Measurements from ENCODE around the gene NR2C2.

DNA sequence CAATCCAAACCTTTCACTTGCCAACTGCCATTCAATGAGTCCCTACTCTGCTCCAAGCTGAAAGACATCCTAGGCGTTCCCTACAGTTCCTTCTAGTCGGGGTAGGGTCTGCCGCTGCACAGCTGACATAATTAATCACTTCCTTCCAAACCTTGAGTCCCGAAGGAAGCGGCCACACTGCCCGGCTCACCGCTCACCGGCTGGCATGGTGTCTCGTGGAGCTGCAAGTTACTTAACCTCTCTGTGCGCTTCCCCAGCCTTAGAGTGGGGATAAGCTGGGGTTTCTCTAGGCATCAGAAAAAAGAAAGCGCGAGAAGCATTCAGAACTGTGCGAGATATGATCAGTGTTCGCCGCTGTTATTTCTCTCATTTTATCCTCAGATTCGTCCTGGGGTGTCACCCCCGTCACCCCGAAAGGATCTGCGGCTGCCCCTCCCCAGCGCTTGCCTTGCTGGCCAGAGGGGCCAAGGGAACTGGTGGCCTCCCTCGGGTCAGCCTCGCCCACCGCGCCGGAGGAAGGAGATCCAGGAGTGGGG, 117.0 kb downstream of the NR2C2 start:
- TF ChIP-seq, protein P1, sequence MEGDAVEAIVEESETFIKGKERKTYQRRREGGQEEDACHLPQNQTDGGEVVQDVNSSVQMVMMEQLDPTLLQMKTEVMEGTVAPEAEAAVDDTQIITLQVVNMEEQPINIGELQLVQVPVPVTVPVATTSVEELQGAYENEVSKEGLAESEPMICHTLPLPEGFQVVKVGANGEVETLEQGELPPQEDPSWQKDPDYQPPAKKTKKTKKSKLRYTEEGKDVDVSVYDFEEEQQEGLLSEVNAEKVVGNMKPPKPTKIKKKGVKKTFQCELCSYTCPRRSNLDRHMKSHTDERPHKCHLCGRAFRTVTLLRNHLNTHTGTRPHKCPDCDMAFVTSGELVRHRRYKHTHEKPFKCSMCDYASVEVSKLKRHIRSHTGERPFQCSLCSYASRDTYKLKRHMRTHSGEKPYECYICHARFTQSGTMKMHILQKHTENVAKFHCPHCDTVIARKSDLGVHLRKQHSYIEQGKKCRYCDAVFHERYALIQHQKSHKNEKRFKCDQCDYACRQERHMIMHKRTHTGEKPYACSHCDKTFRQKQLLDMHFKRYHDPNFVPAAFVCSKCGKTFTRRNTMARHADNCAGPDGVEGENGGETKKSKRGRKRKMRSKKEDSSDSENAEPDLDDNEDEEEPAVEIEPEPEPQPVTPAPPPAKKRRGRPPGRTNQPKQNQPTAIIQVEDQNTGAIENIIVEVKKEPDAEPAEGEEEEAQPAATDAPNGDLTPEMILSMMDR (IDR thresholded peaks at IDR 0.05), result no peak
- TF ChIP-seq POLR2A (IDR thresholded peaks at IDR 0.05), result no peak
